Central memory CD4-positive, alpha-beta T cell (primary cell): ENCODE results near the gene FERMT1.
"Not testable (repeated sequence)": the region's sequence is repeated elsewhere in the genome, so short reads cannot be mapped to it uniquely, and the experiment has no call there.

Source experiments
- DNase-seq: peaks from one replicate; pipeline ENCODE4 v3.0.0; 2022

Gene FERMT1

GRCh38 chr20:6036213-6036612, 86.6 kb downstream of the FERMT1 start:
- no peak for DNase-seq

GRCh38 chr20:6034134-6034969, 88.5 kb downstream of the FERMT1 start:
- DNase-seq, result no peak

- not testable (repeated sequence) for DNase-seq
Measured at GRCh38 chr20:6032907-6033306, 89.9 kb downstream of the FERMT1 start.

GRCh38 chr20:6030453-6031080, 92.3 kb downstream of the FERMT1 start:
- no peak for DNase-seq

- no peak for DNase-seq
Measured at GRCh38 chr20:6029538-6029937, 93.3 kb downstream of the FERMT1 start.

GRCh38 chr20:6028818-6029217, 94.0 kb downstream of the FERMT1 start:
- DNase-seq, result no peak

GRCh38 chr20:6026051-6026450, 96.8 kb downstream of the FERMT1 start:
- no peak for DNase-seq
